Colonic mucosa (tissue), 4 donors: Measurements from ENCODE around the gene DYNC1I1. TPM values are rescaled to one million over a fixed set of nuclear protein-coding genes. Genes with fewer than 3 reads are reported as not detected.

Experiments
- DNase-seq: peaks from one replicate; pipeline ENCODE4 v3.0.0-alpha.2; 2020
- H3K27ac ChIP-seq: fragments of 200-600 bp; one replicate; pipeline ENCODE4 v1.8.0; 2021
- H3K27me3 ChIP-seq: fragments of 200-600 bp; one replicate; pipeline ENCODE4 v1.8.0; 2021
- H3K36me3 ChIP-seq: fragments of 200-600 bp; one replicate; pipeline ENCODE4 v1.8.0; 2021
- H3K4me1 ChIP-seq: fragments of 200-600 bp; one replicate; pipeline ENCODE4 v1.8.0; 2021; ENCODE audit warnings: mild to moderate bottlenecking
- H3K4me3 ChIP-seq: fragments of 200-600 bp; one replicate; pipeline ENCODE4 v1.8.0; 2021
- H3K9ac ChIP-seq, 2 donors: one replicate each; pipeline ENCODE4 v1.7.0; 2013; ENCODE audit warnings: control low read depth in 2 of 2, low read depth in 2 of 2, low read length in 2 of 2
- H3K9me3 ChIP-seq: fragments of 200-600 bp; one replicate; pipeline ENCODE4 v1.8.0; 2021
- intact Hi-C: fragments of 100-400 bp; cut with DNase I; formaldehyde crosslinking; loops from one replicate; pipeline ENCODE4 v1.14.1; 2022
- total RNA-seq, 2 donors: library from RNA; stranded (reverse); fragmentation: NEBNext Ultra II Directional in 1 of 2; extraction: Animal tissue kit (Norgen Biotek cat#: 25700) in 1 of 2; gene quantifications; one replicate each; pipeline ENCODE4 v1.2.1, GENCODE V29; 2021
- TF ChIP-seq, protein P1 (sequence below): fragments of 200-600 bp; IDR thresholded peaks from one replicate; pipeline ENCODE4 v1.8.0; 2022; ENCODE audit warnings: antibody characterized with exemption, mild to moderate bottlenecking
- donor health status: healthy.
- donor health status: DM: no; HTN: no; CAD: no.
- donor health status: DM: no; HTN: no; CAD: no.

The DYNC1I1 gene
- total RNA-seq, 2 donors from 2014 or later, result 0.54 to 1.8 TPM

DNA sequence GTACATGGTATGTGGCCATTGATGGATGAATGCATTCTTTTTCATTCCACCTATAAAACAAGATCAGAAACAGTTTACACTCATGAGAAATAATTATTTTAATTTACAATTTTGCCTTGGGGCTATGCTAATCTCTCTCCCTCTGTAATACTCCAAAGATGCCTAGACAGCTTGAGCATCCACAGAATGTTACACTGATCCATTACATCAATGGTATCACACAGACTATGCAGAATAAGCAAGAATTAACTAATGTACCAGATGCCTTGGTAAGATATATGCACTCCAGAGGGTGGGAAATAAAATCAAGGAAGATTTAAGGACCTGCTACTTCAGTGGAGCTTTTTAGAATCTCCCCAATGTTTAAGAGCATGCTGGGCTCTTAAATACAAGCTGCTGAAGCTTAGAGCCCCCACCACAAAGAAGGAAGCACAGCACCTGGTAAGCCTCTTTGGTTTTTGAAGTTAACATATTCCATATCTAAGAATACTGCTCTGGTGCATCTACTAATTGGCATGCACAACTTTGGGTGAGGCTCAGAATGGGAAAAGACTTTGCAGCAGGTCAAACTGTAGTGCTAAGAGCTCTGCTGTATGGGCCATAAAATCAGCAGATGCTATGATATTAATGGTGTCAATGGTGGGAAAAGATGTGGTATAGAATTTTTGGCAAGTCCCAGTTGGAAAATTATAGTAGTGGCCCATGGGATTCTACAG lies 329.9 kb downstream of the DYNC1I1 start:
- H3K4me3 ChIP-seq, result no peak overlapping the region
- H3K9ac ChIP-seq, result no peak overlapping the region
- TF ChIP-seq, protein P1, sequence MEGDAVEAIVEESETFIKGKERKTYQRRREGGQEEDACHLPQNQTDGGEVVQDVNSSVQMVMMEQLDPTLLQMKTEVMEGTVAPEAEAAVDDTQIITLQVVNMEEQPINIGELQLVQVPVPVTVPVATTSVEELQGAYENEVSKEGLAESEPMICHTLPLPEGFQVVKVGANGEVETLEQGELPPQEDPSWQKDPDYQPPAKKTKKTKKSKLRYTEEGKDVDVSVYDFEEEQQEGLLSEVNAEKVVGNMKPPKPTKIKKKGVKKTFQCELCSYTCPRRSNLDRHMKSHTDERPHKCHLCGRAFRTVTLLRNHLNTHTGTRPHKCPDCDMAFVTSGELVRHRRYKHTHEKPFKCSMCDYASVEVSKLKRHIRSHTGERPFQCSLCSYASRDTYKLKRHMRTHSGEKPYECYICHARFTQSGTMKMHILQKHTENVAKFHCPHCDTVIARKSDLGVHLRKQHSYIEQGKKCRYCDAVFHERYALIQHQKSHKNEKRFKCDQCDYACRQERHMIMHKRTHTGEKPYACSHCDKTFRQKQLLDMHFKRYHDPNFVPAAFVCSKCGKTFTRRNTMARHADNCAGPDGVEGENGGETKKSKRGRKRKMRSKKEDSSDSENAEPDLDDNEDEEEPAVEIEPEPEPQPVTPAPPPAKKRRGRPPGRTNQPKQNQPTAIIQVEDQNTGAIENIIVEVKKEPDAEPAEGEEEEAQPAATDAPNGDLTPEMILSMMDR, result no peak
- H3K9me3 ChIP-seq, result no peaks in the 10 kb centered on the region
- intact Hi-C loops, result no loop called here
- no peak for DNase-seq
- no peaks in the 10 kb centered on the region for H3K36me3 ChIP-seq
- H3K27me3 ChIP-seq, result no peaks in the 10 kb centered on the region
- no peak overlapping the region for H3K27ac ChIP-seq
- no peaks in the 10 kb centered on the region for H3K4me1 ChIP-seq

DNA sequence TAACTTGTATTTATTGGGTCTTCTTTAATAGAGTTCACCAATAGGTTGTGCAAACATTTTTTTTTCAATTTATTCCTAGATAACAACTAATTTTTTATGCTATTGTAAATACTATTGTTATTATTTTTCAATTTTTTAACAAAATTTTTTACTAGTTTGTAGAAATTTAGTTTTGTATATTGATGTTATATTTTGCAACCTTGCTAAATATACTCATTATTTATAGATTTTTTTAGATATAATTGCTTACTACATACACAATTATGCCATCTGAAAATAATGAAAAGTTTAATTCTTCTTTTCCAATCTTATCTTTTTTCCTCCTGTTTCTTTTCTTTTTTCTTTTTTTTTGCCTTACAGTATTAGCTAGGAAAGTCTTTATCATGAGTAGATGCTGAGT lies 332.6 kb downstream of the DYNC1I1 start:
- no peak overlapping the region for H3K9ac ChIP-seq
- H3K27ac ChIP-seq, result no peak overlapping the region
- no peaks in the 10 kb centered on the region for H3K4me1 ChIP-seq
- intact Hi-C loops, result no loop called here
- no peaks in the 10 kb centered on the region for H3K27me3 ChIP-seq
- H3K9me3 ChIP-seq, result no peaks in the 10 kb centered on the region
- no peak overlapping the region for H3K4me3 ChIP-seq
- TF ChIP-seq, protein P1, result no peak
- no peaks in the 10 kb centered on the region for H3K36me3 ChIP-seq
- no peak for DNase-seq

DNA sequence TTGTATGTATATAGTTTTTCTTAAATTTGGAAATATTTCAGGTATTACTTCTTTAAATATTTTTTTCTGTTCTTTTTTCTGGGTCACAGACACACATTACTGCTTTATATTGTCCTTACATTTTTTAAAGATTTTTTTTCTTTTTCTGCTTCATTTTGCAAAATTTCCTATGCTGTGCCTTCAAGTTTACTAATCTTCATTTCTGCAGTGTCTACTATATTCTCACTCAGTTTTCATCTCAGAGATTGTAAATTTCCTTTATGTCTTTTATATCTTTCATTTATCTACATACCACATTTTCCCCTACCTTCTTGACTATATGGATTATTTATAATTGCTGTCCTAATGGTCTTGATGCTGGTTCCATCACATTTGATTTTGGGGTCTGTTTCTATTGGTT lies 339.1 kb downstream of the DYNC1I1 start:
- Histone ChIP-seq H3K4me1 (no peaks in the 10 kb centered on the region), H3K27ac (no peak overlapping the region), H3K9me3 (no peaks in the 10 kb centered on the region), H3K36me3 (no peaks in the 10 kb centered on the region), H3K9ac (no peak overlapping the region), H3K4me3 (no peak overlapping the region), H3K27me3 (no peaks in the 10 kb centered on the region)
- no peak for DNase-seq
- TF ChIP-seq, protein P1, result no peak
- intact Hi-C loops, result no loop called here

DNA sequence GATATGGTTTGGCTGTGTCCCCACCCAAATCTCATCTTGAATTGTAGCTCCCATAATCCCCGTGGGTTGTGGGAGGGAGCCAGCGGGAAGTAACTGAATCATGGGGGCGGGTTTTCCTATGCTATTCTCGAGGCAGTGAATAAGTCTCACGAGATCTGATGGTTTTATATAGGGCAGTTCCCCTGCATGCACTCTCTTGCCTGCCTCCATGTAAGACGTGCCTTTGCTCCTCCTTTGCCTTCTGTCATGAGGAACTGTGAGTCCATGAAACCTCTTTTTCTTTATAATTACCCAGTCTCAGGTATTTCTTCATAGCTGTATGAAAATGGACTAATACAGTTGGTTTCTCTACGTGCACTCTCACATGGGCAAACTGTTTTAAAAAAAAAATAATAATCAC lies 341.8 kb downstream of the DYNC1I1 start:
- intact Hi-C loops, result no loop called here
- no peak overlapping the region for H3K9ac ChIP-seq
- no peak overlapping the region for H3K4me3 ChIP-seq
- TF ChIP-seq, protein P1, result no peak
- H3K4me1 ChIP-seq, result no peaks in the 10 kb centered on the region
- H3K27me3 ChIP-seq, result no peaks in the 10 kb centered on the region
- H3K9me3 ChIP-seq, result no peaks in the 10 kb centered on the region
- DNase-seq, result no peak
- no peaks in the 10 kb centered on the region for H3K36me3 ChIP-seq
- no peak overlapping the region for H3K27ac ChIP-seq

DNA sequence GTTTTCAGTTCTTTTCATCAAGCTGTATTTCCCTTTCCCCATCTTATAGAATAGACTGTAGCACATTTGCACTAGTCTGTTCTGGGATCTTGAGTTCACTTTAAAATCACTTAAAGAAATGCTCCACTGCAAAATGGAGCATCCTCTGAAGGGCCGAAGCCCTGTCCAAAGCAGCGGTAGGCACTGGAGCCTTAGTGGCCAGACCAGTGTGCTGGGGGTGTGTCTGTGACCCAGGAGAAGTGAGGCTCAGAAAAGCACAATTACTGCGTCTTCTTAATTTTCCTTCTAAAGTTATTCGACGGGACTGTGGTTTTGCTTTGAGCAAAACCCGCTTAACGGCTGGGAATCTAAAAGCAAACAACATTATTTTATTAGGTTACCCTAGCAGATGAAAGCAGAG lies 343.8 kb downstream of the DYNC1I1 start:
- Histone ChIP-seq H3K36me3 (no peaks in the 10 kb centered on the region), H3K9me3 (no peaks in the 10 kb centered on the region), H3K4me1 (no peaks in the 10 kb centered on the region), H3K4me3 (no peak overlapping the region), H3K27me3 (no peaks in the 10 kb centered on the region), H3K27ac (no peak overlapping the region), H3K9ac (no peak overlapping the region)
- no peak for DNase-seq
- TF ChIP-seq, protein P1, result no peak
- intact Hi-C loops, result no loop called here
